ENCODE data around the gene EHMT1. TPM values are rescaled to one million over a fixed set of nuclear protein-coding genes. Genes with fewer than 3 reads are reported as not detected.

The EHMT1 gene
- polyA plus RNA-seq, 1 of the 3 experiments (the other 2 are of a cell fraction) = 39.5 TPM

DNA sequence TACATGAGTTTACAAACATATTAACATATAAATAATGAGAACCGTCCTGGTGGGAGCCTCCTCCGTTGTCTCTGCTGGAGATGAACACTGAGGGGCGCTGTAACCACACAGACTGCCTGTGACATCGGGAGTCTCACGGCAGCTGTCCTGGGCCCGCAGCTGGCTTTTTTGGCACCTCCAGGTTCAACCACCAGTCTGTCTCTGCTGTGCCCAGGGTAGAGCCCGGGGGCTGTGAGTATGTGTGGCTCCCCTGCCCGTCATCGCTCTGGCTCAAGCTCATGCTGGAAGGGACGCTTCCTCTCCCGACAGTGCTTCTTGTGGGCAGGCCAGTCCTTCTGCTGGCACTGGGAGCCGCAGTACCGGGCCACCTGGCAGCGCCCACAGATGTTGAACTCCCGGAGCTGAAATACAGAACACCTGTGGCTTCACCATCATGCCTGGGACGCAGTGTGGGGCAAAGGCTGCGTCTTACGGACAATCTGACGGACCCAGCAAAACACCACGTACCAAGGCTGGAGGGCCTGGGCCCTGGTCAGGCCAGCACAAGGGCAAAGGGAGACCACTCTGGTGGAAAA, 36.4 kb upstream of the EHMT1 start:
- ChIA-PET CTCF (interaction anchor here (1.0 to 1.1 kb wide), 4 partner anchors 10 to 296 kb away, joined by 3 to 4 read pairs (median 4); no protein-coding TSS in a partner anchor), POLR2A (no interaction called here)
- Histone ChIP-seq H3K4me1 (ENCODE audit: control insufficient read depth in 1 of 2, insufficient read depth in 2 of 2, low read depth in 1 of 2, low read length in 1 of 2) (peaks cover under 1 to 9% of the 10 kb centered on the region in 2 experiments; a peak in 3 of 4 replicates), H3K9me2 (no peaks in the 10 kb centered on the region), H4K20me1 (ENCODE audit: insufficient read depth) (no peaks in the 10 kb centered on the region), H3K4me2 (no peak overlapping the region), H3K36me3 (replicated peaks in 1 of 2; ENCODE audit: control insufficient read depth in 1 of 2, insufficient read depth in 2 of 2, low read length in 1 of 2) (peaks cover 6 to 60% of the 10 kb centered on the region in 2 experiments), H3K9me3 (no peaks in the 10 kb centered on the region), H3K27ac (ENCODE audit: low read depth in 2 of 2, low read length in 1 of 2) (no peak overlapping the region; a peak in 1 of 4 replicates), H3K27me3 (ENCODE audit: insufficient read depth) (no peaks in the 10 kb centered on the region), H3F3A (replicated peaks; ENCODE audit: insufficient read depth) (peaks cover 3% of the 10 kb centered on the region), H3K79me2 (ENCODE audit: insufficient read depth) (peaks cover 12% of the 10 kb centered on the region), H3K4me3 (ENCODE audit: low read depth in 2 of 2, low read length in 1 of 2) (no peak overlapping the region), H3K9ac (no peak overlapping the region), H2AFZ (ENCODE audit: low read depth) (no peak overlapping the region)
- peak; percentile 50 for DNase-seq
- TF ChIP-seq EZH2phosphoT487 (IDR thresholded peaks at IDR 0.05; ENCODE audit: borderline replicate concordance, low read depth) (no peak), NRF1 (IDR thresholded peaks at IDR 0.05; ENCODE audit: low read depth, low read length) (no peak), NFIC (IDR thresholded peaks at IDR 0.05; ENCODE audit: borderline replicate concordance) (no peak), FOSL2 (IDR thresholded peaks at IDR 0.05; ENCODE audit: borderline replicate concordance, low read depth) (no peak), RAD21 (IDR thresholded peaks at IDR 0.05; ENCODE audit: low read length) (peak; percentile 54), TEAD4 (IDR thresholded peaks at IDR 0.05; ENCODE audit: borderline replicate concordance, insufficient read depth) (no peak), SMC3 (IDR thresholded peaks at IDR 0.05; ENCODE audit: low read depth, low read length) (peak; percentile 16; the same call in 1 of the 2 replicates)
- TF ChIP-seq, protein P1, sequence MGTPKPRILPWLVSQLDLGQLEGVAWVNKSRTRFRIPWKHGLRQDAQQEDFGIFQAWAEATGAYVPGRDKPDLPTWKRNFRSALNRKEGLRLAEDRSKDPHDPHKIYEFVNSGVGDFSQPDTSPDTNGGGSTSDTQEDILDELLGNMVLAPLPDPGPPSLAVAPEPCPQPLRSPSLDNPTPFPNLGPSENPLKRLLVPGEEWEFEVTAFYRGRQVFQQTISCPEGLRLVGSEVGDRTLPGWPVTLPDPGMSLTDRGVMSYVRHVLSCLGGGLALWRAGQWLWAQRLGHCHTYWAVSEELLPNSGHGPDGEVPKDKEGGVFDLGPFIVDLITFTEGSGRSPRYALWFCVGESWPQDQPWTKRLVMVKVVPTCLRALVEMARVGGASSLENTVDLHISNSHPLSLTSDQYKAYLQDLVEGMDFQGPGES (IDR thresholded peaks at IDR 0.05; ENCODE audit: low read depth, low read length) = no peak
- TF ChIP-seq, protein P2, sequence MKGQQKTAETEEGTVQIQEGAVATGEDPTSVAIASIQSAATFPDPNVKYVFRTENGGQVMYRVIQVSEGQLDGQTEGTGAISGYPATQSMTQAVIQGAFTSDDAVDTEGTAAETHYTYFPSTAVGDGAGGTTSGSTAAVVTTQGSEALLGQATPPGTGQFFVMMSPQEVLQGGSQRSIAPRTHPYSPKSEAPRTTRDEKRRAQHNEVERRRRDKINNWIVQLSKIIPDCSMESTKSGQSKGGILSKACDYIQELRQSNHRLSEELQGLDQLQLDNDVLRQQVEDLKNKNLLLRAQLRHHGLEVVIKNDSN (IDR thresholded peaks at IDR 0.05; ENCODE audit: borderline replicate concordance, low read depth) = no peak
- TF ChIP-seq, protein P3, sequence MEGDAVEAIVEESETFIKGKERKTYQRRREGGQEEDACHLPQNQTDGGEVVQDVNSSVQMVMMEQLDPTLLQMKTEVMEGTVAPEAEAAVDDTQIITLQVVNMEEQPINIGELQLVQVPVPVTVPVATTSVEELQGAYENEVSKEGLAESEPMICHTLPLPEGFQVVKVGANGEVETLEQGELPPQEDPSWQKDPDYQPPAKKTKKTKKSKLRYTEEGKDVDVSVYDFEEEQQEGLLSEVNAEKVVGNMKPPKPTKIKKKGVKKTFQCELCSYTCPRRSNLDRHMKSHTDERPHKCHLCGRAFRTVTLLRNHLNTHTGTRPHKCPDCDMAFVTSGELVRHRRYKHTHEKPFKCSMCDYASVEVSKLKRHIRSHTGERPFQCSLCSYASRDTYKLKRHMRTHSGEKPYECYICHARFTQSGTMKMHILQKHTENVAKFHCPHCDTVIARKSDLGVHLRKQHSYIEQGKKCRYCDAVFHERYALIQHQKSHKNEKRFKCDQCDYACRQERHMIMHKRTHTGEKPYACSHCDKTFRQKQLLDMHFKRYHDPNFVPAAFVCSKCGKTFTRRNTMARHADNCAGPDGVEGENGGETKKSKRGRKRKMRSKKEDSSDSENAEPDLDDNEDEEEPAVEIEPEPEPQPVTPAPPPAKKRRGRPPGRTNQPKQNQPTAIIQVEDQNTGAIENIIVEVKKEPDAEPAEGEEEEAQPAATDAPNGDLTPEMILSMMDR (IDR thresholded peaks at IDR 0.05) = peak; percentile 47
- 84% methylated on average over 9 of the region's 20 CpGs for WGBS (ENCODE audit: low lambda C conversion rate)

- no peaks in the 10 kb centered on the region for H3K27me3 ChIP-seq (ENCODE audit: insufficient read depth)
- H3K36me3 ChIP-seq (replicated peaks in 1 of 2; ENCODE audit: control insufficient read depth in 1 of 2, insufficient read depth in 2 of 2, low read length in 1 of 2) = peaks cover 7 to 69% of the 10 kb centered on the region in 2 experiments
- CTCF ChIA-PET = no interaction called here
Measured at GRCh38 chr9:137583347-137583746, 35.5 kb upstream of the EHMT1 start.

More at GRCh38 chr9:137583347-137583746, 35.5 kb upstream of the EHMT1 start:
- Histone ChIP-seq H3K27ac (ENCODE audit: low read depth in 2 of 2, low read length in 1 of 2) (no peak overlapping the region), H3K4me2 (no peak overlapping the region), H2AFZ (ENCODE audit: low read depth) (no peak overlapping the region), H3F3A (replicated peaks; ENCODE audit: insufficient read depth) (peaks cover 3% of the 10 kb centered on the region), H3K9me3 (no peaks in the 10 kb centered on the region), H3K9me2 (no peaks in the 10 kb centered on the region), H4K20me1 (ENCODE audit: insufficient read depth) (peaks cover 8% of the 10 kb centered on the region; the same call in 1 of the 2 replicates), H3K79me2 (ENCODE audit: insufficient read depth) (peaks cover 9% of the 10 kb centered on the region), H3K4me1 (ENCODE audit: control insufficient read depth in 1 of 2, insufficient read depth in 2 of 2, low read depth in 1 of 2, low read length in 1 of 2) (peaks cover 0 to 4% of the 10 kb centered on the region in 2 experiments; a peak in 1 of 4 replicates), H3K4me3 (ENCODE audit: low read depth in 2 of 2, low read length in 1 of 2) (no peak overlapping the region), H3K9ac (no peak overlapping the region)
- no peak for DNase-seq
- TF ChIP-seq TCF12 (IDR thresholded peaks at IDR 0.05) = no peak
- no peak for TF ChIP-seq MXI1 (IDR thresholded peaks at IDR 0.05; ENCODE audit: low read depth, low read length)
- TF ChIP-seq, protein P4, sequence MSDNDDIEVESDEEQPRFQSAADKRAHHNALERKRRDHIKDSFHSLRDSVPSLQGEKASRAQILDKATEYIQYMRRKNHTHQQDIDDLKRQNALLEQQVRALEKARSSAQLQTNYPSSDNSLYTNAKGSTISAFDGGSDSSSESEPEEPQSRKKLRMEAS (IDR thresholded peaks at IDR 0.05; ENCODE audit: low read depth) = no peak
- TF ChIP-seq NFIC (IDR thresholded peaks at IDR 0.05; ENCODE audit: borderline replicate concordance) = no peak
- TF ChIP-seq SMC3 (IDR thresholded peaks at IDR 0.05; ENCODE audit: low read depth, low read length) = no peak
- no peak for TF ChIP-seq USF2 (IDR thresholded peaks at IDR 0.05; ENCODE audit: borderline replicate concordance, low read depth, low read length)
- no peak for TF ChIP-seq POLR2AphosphoS5 (IDR thresholded peaks at IDR 0.05; ENCODE audit: low read depth, low read length)
- no peak for TF ChIP-seq TEAD4 (IDR thresholded peaks at IDR 0.05; ENCODE audit: borderline replicate concordance, insufficient read depth)
- TF ChIP-seq YY1 (IDR thresholded peaks at IDR 0.05; ENCODE audit: low read depth) = no peak
- TF ChIP-seq, protein P1 (IDR thresholded peaks at IDR 0.05; ENCODE audit: low read depth, low read length) = no peak
- TF ChIP-seq EZH2phosphoT487 (IDR thresholded peaks at IDR 0.05; ENCODE audit: borderline replicate concordance, low read depth) = no peak
- 93% methylated on average over 11 of the region's 14 CpGs for WGBS (ENCODE audit: low lambda C conversion rate)
- POLR2A ChIA-PET = no interaction called here
